H54 (cell line): ENCODE results near the gene DENND11.

ENCODE experiments used
- DNase-seq: peaks from one replicate; pipeline ENCODE4 v3.0.0; 2011; ENCODE audit warnings: low spot score, mixed read lengths; ENCODE audit not compliant: insufficient read length
- FAIRE-seq: peaks from 3 replicates; lab custom pipeline; 2011; peaks lifted over from hg19 to GRCh38; lab: Jason Lieb, UNC
- POLR2A ChIP-seq: IDR thresholded peaks from 2 replicates; pipeline ENCODE4 v1.6.1; 2011; ENCODE audit warnings: low read depth, mild to moderate bottlenecking, low read length

The DENND11 gene

DNA sequence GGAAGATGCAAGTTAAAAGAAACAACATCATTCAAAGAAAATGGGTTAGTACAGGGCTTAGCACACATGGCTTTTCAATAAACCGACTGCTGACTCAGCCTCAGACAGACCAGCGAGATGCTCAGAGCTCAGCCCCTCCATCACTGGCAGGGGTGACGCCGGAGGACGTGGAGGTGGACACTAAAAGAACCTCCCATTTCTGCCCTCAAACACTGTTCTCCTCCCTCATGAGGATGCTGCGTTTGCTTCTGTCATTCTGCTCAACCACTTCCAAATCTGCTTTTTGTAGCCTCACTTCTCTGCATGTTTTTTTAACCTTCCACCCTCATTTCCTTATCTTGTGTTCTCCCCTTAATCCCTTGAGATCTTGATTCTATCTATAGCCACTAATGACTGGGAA lies 15.3 kb downstream of the DENND11 start:
- DNase-seq (no peak), FAIRE-seq (no peak)
- TF ChIP-seq POLR2A, result no peak

DNA sequence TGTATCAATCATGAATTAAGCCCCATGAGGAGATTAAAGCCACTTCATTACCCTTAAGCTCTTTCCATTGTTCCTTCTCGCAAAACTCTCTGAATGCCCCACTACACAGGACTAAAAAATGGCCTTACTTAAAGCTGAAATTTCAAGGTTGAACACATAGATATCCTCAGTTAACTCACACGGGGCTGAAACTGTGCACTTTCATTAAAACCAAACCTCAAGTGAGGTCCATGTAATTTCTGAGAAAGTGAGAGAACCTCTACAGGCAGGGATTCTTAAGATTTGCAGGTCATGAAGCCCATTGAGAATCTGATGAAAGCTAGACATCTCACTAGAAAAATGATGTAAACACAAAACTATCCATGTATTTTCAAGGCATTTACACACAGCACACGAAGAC lies 15.9 kb downstream of the DENND11 start:
- no peak for FAIRE-seq
- no peak for TF ChIP-seq POLR2A
- no peak for DNase-seq

DNA sequence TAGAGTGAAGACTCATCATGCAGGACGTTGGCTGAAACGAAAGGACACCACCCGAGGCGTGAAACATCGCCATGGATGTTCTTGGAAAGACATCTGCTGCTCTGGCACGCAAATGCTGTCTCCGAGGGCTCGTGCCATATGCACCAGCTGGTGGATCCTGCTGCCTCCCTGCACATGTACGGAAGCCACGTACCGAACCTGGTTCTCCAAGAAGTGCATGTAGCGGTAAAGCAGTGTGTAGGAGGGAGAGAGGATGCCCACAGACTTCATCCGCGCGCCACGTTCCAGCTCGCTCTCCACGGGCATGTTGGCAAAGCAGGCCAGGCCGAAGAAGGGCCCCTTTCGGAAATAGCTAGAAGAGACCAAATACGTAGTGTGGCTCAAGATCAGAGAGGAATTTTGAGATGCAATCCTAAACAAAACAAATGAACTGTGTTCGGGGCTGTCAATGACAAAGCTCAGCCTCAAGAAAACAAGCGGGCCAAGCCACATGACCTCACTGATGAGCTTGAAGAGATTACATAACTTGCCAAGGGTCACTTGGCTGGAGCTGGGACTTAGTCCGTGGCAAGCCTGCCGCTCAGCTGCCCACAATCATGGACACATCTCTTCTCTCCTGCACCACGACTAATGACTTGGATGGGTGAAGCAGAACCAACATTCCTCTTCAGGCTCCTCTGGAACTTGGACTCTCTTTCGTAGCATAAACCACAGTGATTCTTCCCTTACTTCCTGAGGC lies 16.5 kb downstream of the DENND11 start:
- FAIRE-seq, result no peak
- TF ChIP-seq POLR2A, result no peak

DNA sequence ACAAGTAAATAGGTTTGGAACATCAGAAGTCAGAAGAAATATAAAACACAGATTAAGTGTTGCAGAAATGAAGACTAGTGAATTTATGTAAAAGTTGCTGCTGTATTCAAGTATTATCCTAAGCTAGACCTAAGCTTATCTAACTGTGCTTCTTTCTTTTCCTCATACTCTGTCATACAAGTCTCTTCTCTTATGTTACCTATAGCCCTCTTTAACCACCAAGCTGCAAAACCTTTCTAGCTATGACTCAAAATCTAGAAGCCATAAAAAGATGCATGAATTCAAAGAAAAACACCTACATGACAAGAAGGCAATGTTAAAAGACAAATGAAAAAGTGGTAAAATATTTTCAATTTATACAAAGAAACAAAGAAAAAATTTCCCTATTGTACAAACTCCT lies 23.0 kb downstream of the DENND11 start:
- TF ChIP-seq POLR2A, result no peak
- DNase-seq (no peak), FAIRE-seq (no peak)

More for the DNA sequence above, 16.5 kb downstream of the DENND11 start:
- no peak for DNase-seq

DNA sequence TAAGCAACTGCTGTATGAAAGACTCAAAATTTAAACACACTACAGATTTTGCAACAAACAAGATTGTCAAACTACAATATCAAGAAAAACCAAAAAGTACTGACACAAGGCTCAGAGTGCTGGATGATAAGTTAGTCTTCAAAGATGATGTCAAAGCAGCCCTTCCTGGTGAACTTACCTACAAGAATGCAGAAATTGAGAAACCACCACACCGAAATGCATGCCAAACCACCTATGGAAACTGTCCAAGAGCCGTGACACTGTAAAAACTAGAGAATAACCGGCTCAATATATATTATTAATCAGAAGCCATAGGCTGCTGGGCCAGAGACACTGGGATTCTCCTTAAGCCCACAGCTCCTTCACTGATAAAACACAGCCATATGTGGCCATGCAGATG lies 25.3 kb downstream of the DENND11 start:
- TF ChIP-seq POLR2A, result no peak
- no peak for DNase-seq
- no peak for FAIRE-seq

DNA sequence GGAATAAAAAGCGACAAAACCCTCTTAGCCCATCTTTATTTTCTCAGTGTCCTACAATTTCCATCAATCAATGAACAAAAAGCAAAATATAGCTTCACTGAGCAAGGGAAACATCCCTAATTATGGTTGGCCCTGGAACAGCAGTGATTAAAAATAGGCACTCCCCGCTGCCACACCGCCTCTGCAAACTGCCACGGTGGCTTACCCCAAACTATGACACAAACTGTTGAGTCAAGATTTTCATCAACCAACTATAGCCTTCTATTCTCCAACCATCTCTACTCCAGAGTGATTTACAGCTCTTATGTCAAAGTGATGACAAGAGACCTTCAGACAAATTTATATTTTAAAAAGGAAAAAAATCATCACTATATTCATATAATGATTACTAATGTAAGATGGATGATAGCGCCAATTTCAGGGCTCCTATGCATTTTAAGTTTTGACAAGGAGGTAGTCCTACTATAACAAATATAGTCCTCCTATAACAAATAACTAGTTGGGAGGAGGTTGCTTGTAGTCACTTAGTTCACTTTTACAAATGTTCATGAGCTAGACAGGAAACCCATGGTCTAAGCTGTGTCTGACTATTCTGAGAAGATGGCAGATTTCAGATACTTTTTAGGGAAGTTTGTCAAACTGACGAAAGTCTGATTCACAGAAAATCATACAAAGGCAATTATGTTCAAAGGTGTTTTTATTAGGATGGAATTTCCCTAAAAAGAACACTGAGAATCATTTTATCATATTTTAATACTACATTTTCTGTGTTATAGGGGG lies 26.3 kb downstream of the DENND11 start:
- FAIRE-seq (no peak), DNase-seq (no peak)
- TF ChIP-seq POLR2A, result no peak

DNA sequence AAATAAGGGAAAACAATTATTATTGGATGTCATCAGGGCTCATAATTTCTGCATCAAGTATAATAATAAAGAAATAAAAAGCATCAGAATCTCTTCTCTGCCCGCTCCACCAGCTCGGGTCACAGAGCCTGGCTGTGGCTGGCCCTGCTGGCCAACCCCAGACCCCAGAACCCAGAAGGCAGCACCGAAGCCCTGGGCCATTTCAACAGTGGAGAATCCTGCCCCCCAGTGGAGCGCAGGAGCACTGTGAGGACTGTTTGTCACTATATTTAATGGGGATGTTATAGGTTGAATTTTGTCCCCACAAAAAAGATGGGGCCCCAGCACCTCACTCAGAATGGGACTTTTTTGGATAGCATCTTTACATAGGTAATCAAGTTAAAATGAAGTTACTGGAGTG lies 27.3 kb downstream of the DENND11 start:
- FAIRE-seq, result no peak

DNA sequence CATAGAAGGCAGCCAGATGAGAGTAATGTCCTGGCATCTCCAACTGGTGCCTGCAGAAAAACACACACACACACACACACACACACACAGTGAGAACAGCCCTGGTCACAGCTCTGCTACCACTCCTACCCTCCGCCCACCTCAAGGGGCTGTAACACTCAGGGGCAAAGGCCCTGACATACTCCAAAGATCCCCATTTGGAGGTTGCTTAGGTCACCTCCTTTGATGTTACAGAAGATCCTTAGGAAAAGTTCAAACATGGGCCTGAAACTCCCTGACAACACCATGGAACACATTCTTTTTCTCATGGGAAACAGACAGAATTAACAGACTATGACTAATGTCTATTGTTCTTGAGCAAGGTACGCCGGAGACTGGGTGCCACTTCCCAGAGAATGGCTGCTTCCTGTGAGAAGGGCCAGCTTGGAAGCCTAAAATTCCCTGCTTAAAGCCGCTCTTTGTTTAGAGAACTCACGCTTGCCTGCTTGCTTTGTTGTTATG lies 27.7 kb downstream of the DENND11 start:
- FAIRE-seq (no peak), DNase-seq (no peak)
- no peak for TF ChIP-seq POLR2A

More for the DNA sequence above, 27.3 kb downstream of the DENND11 start:
- DNase-seq, result no peak
- no peak for TF ChIP-seq POLR2A

DNA sequence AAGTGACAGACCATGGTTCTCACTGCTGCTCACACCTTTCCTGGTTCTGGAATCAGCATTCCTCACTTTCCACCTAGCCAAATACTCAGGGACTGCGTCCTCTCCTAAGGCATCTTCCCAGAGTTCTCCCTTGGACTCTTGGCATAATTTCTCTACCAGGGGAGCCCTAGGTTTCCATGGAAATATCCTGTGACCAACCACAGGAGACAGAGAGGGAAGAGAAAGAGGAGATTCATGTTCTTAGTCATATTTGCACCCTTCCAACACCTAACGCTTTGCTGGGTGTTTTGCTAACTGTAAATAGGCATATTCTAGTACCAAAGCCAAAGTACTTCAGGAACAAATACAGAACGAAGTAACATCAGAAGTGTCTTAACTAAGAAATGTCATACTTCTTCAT lies 28.6 kb downstream of the DENND11 start:
- FAIRE-seq (no peak), DNase-seq (no peak)
- no peak for TF ChIP-seq POLR2A

DNA sequence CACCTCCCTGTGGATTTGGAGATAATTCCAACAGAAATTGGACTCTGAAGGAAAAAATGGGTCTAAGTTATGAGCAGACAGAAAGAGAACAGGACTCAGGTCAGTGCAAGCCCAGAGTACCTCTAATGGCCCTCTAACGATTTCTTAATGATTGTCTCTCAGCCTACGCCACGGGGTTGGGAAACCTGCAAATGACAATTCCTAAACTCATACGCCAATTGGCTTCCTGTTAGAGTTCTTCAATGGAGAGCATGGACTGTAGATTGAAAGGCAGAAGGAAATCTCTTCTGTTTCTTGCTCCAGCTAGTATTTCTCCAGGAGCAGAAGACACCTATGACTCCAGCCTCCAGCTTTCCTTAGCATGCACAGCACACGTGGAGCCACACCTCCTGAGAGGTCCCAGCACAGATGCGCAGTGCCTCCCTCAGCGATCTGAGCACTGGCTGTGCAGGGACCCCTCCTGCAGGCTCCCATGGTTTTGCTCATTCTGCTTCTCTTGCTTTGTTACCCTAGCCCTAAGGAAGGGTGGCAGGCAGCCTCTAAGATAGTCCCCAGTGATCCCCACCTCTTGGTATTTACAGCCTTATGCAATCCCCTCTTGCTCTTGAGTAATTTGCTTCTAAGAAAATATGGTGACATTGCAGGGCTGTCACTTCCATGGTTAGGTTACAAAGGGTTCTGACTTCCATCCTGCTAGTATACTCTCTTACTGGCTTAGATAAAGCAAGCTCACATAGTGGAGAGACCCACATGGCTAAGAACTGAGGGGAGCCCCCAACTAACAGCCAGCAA lies 30.1 kb downstream of the DENND11 start:
- DNase-seq, result no peak
- TF ChIP-seq POLR2A, result no peak
- FAIRE-seq, result no peak

DNA sequence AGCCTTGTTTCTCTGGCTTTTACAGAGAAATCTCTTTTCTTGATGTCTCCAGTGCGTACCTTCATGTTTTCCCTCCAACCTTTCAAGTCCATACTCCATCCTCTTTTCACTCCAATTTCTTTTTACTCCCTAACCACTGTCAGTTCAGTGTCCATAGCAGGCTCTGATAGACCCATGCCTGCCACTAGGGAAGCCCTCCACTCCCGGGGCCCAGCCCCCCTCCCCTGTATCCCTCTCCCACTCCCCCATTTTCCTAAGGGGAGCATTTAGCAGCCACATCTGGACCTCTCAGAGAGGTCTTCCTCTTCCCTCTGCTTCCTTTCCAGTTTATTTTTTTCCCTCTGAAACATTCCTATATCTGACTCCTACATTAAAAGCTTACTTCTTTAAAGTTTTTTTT lies 33.1 kb downstream of the DENND11 start:
- DNase-seq (no peak), FAIRE-seq (no peak)
- no peak for TF ChIP-seq POLR2A

DNA sequence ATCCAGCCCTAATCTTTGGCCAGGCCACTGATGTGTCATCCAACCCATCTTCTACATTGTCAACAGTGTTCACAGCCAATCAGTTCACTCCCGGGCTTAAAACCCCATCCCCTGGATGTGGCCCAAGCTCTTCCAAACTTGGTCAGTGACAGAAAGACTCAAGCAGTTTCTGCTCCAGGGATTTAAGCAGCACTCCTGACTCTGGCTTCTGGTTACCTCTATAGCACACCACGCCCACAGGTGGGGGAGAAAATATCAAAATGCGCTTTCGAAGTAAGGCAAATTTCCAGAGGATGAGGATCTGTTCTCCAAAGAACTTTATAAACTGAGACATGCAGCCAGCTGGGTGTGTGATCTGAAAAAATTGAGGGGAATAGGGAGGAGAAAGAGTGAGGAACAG lies 35.9 kb downstream of the DENND11 start:
- DNase-seq (no peak), FAIRE-seq (no peak)
- no peak for TF ChIP-seq POLR2A

DNA sequence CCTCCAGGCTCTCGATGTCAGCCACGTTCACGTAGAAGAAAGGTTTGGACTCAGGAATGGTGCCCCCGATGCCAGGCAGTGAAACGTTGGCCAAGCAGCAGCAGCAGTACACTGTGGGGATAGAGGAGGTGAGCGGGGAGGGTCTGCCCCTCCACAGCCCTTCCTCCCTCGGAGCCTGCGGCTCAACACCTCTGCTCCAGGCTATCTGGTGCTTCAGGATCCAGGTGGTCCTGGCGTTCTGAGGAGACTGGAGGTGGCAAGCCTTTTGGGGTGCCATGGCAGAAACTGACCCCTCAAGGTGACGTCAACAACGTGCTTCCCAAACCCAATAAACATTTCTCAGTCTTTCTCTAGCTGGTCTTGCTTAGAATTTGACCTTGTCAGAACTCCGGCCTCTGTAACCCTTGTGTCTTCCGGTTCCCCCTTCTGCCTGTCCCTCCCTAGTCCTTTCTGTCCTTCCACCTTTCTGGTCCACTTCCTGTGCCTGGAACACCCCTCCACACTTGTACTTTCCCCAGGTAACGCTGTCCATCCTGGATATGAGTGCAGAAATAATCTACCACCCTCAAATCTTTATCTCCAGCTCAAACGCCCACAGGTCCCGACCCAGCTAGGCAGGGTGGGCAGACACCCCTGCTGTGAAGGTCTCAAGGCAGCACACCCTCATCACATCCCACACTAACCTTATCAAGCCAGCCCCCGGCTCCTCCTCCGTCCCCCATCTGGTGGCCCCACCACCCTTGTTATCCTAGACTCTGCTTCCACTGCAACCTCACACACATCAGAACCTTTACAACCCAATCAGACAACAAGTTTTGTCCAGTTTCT lies 36.5 kb downstream of the DENND11 start:
- DNase-seq (no peak), FAIRE-seq (no peak)
- no peak for TF ChIP-seq POLR2A
